Epithelial cell of proximal tubule (primary cell): ENCODE results near the gene SMC2. TPM values are rescaled to one million over a fixed set of nuclear protein-coding genes. Genes with fewer than 3 reads are reported as not detected.

Source experiments
- DNase-seq: peaks from one replicate; pipeline ENCODE4 v3.0.0-alpha.2; 2011; ENCODE audit warnings: low read depth
- H3K4me3 ChIP-seq: 2 replicates; pipeline ENCODE4 v1.5.1; 2011; ENCODE audit warnings: low read depth, mild to moderate bottlenecking, low read length
- total RNA-seq: library from RNA; depleted of rRNA; stranded (reverse); fragments of >200 nt; gene quantifications from 2 replicates; pipeline ENCODE4 v1.2.3, GENCODE V29; 2015
- TF ChIP-seq, protein P1 (sequence below): conservative IDR thresholded peaks from 2 replicates; pipeline ENCODE4 v1.5.1; 2012; ENCODE audit warnings: low read depth, mild to moderate bottlenecking, low read length

Gene SMC2
- total RNA-seq, 1 donor from 2014 or later = 23.1 TPM

DNA sequence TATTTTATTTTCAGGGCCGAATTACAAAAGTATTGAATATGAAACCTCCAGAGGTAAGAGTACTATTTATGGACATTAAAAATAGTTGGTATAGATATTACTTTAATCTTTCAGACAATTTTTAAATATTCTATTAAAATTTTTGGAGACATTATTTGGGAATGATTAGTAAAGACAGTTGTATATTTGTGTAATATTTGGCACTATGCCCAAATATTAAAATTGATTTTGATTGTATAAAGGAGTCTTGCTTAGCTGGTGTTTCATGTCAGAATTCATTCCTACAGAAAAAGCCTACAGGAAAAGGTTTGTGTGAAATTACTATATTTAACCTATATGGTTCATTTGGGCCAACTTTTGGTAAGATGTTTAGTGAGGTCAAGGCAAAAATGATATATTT, 5.5 kb downstream of the SMC2 start:
- no peak overlapping the region for H3K4me3 ChIP-seq
- TF ChIP-seq, protein P1, sequence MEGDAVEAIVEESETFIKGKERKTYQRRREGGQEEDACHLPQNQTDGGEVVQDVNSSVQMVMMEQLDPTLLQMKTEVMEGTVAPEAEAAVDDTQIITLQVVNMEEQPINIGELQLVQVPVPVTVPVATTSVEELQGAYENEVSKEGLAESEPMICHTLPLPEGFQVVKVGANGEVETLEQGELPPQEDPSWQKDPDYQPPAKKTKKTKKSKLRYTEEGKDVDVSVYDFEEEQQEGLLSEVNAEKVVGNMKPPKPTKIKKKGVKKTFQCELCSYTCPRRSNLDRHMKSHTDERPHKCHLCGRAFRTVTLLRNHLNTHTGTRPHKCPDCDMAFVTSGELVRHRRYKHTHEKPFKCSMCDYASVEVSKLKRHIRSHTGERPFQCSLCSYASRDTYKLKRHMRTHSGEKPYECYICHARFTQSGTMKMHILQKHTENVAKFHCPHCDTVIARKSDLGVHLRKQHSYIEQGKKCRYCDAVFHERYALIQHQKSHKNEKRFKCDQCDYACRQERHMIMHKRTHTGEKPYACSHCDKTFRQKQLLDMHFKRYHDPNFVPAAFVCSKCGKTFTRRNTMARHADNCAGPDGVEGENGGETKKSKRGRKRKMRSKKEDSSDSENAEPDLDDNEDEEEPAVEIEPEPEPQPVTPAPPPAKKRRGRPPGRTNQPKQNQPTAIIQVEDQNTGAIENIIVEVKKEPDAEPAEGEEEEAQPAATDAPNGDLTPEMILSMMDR = no peak

DNA sequence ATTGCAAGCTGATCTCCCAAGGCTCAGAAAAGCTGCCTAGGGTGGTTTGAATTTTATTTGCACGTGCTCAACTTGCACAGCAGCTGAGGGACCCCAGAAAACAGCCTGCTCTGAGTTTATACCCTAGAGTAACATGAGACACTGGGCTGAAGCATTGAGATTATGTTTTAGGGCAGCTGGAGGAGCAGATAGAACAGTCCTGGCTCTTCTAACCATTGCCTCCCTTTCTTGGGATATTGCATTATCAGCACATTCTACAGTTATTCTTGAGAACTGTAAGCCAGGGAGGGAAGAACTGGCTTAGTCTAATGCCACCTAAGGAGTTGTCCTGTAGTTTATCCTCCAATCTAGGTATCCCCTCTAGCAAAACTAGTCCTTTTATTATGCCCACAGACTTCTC, 10.3 kb downstream of the SMC2 start:
- no peak overlapping the region for H3K4me3 ChIP-seq
- TF ChIP-seq, protein P1 = no peak
- no peak for DNase-seq

More for the DNA sequence above, 5.5 kb downstream of the SMC2 start:
- no peak for DNase-seq

- DNase-seq = no peak
- TF ChIP-seq, protein P1 = no peak
- no peak overlapping the region for H3K4me3 ChIP-seq
Measured at GRCh38 chr9:104107799-104108198, 13.7 kb downstream of the SMC2 start.

- no peak overlapping the region for H3K4me3 ChIP-seq
- TF ChIP-seq, protein P1 = no peak
- DNase-seq = no peak
Measured at GRCh38 chr9:104108315-104108714, 14.2 kb downstream of the SMC2 start.

DNA sequence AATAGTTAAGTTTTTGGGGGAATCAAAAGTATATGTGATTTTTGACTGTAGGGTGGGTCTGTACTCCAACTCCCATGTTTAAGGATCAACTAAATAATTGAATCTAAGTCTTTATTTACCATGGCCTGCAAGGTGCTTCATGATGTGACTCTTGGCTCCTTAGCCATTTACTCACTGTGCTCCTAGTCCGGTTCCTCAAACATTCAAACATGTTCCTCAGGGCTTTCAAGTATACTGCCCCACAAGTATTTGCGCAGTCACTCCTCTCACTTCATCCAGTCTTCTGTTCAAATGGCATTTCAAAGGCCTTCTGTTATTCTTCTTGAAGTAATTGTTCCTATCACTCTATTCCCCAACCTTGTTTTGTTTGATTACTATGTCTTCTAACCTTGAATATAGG, 16.4 kb downstream of the SMC2 start:
- H3K4me3 ChIP-seq = no peak overlapping the region
- no peak for DNase-seq
- TF ChIP-seq, protein P1 = no peak

GRCh38 chr9:104118916-104119315, 24.8 kb downstream of the SMC2 start:
- no peak overlapping the region for H3K4me3 ChIP-seq
- TF ChIP-seq, protein P1 = no peak
- DNase-seq = no peak

DNA sequence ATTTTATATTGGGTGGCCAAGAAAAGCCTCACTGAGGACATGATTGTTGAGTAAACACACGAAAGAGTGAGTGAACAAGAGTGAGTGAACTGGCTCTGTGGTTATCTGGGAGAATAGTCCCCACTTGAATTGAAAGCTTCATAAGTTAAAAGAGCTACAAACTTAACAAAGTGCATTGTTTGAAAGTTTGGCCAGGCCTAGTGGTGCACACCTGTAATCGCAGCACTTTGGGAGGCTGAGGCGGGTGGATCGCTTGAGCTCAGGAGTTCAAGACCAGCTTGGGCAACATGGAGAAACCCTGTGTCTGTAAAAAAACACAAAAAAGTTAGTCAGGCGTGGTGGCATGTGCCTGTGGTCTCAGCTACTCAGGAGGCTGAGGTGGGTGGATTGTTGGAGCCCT, 26.9 kb downstream of the SMC2 start:
- DNase-seq = no peak
- TF ChIP-seq, protein P1 = no peak

More for the DNA sequence above, 26.9 kb downstream of the SMC2 start:
- H3K4me3 ChIP-seq = no peak overlapping the region
